WERI-Rb-1 (cell line): ENCODE results near the gene RPS6KA4.

Source experiments
- DNase-seq: peaks from one replicate; pipeline ENCODE4 v3.0.0-alpha.2; 2020
- H3K27ac ChIP-seq: fragments of 250-450 bp; sonication (Bioruptor Pico); 2 replicates; pipeline ENCODE4 v1.5.1; 2020; ENCODE audit warnings: mild to moderate bottlenecking, moderate library complexity
- H3K27me3 ChIP-seq: fragments of 250-450 bp; sonication (Bioruptor Pico); 2 replicates; pipeline ENCODE4 v1.5.1; 2021; ENCODE audit warnings: mild to moderate bottlenecking, low read depth, moderate library complexity; ENCODE audit not compliant: insufficient read depth, severe bottlenecking
- H3K36me3 ChIP-seq: fragments of 250-450 bp; sonication (Bioruptor Pico); 2 replicates; pipeline ENCODE4 v1.5.1; 2020; ENCODE audit warnings: mild to moderate bottlenecking, moderate library complexity
- H3K4me3 ChIP-seq: 2 replicates; pipeline ENCODE4 v1.5.1; 2011; ENCODE audit warnings: low read depth, mild to moderate bottlenecking, control low read depth, low read length
- H3K9me3 ChIP-seq: fragments of 250-450 bp; sonication (Bioruptor Pico); 2 replicates; pipeline ENCODE4 v1.5.1; 2021; ENCODE audit warnings: mild to moderate bottlenecking, moderate library complexity; ENCODE audit not compliant: severe bottlenecking
- TF ChIP-seq, protein P1 (sequence below): IDR thresholded peaks from 2 replicates; pipeline ENCODE4 v1.5.1; 2011; ENCODE audit warnings: low read depth, mild to moderate bottlenecking, control low read depth, inconsistent platforms, low read length

The RPS6KA4 gene

GRCh38 chr11:64371201-64371600, 12.2 kb downstream of the RPS6KA4 start:
- H3K4me3 ChIP-seq: no peak overlapping the region
- TF ChIP-seq, protein P1, sequence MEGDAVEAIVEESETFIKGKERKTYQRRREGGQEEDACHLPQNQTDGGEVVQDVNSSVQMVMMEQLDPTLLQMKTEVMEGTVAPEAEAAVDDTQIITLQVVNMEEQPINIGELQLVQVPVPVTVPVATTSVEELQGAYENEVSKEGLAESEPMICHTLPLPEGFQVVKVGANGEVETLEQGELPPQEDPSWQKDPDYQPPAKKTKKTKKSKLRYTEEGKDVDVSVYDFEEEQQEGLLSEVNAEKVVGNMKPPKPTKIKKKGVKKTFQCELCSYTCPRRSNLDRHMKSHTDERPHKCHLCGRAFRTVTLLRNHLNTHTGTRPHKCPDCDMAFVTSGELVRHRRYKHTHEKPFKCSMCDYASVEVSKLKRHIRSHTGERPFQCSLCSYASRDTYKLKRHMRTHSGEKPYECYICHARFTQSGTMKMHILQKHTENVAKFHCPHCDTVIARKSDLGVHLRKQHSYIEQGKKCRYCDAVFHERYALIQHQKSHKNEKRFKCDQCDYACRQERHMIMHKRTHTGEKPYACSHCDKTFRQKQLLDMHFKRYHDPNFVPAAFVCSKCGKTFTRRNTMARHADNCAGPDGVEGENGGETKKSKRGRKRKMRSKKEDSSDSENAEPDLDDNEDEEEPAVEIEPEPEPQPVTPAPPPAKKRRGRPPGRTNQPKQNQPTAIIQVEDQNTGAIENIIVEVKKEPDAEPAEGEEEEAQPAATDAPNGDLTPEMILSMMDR: no peak
- DNase-seq: no peak
- peaks cover 19% of the 10 kb centered on the region for H3K36me3 ChIP-seq
- no peaks in the 10 kb centered on the region for H3K9me3 ChIP-seq
- H3K27ac ChIP-seq: no peak overlapping the region
- H3K27me3 ChIP-seq: no peaks in the 10 kb centered on the region

DNA sequence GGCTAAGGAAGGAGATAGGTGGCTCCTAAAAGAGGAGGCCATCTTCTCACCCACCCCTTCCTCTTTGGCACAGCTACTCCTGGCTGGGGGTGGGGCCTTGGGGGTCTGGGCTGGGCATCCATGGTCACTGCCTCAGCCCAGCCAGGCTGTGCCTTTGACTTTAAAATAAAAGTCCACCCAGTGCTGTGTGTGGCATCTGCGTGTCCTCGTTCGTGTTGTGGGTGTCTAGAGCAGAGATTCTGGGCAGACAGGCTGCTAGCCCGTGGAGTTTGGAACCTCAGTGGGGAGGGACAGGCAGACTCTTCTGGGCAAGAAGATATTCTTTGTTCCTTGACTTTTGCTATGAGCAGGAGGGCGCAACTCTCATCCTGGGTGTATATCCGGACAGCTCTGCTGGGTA, 13.1 kb downstream of the RPS6KA4 start:
- Histone ChIP-seq H3K27ac (no peak overlapping the region), H3K36me3 (peaks cover 15% of the 10 kb centered on the region), H3K4me3 (no peak overlapping the region), H3K27me3 (no peaks in the 10 kb centered on the region), H3K9me3 (no peaks in the 10 kb centered on the region)
- DNase-seq: no peak
- TF ChIP-seq, protein P1: no peak

- Histone ChIP-seq H3K27ac (no peak overlapping the region), H3K27me3 (no peaks in the 10 kb centered on the region)
Observed at GRCh38 chr11:64372802-64373597, 14.0 kb downstream of the RPS6KA4 start.

GRCh38 chr11:64373598-64373974, 14.6 kb downstream of the RPS6KA4 start:
- no peaks in the 10 kb centered on the region for H3K9me3 ChIP-seq
- no peak overlapping the region for H3K27ac ChIP-seq
- H3K4me3 ChIP-seq: no peak overlapping the region
- H3K27me3 ChIP-seq: no peaks in the 10 kb centered on the region
- no peak for DNase-seq
- TF ChIP-seq, protein P1: no peak
- peaks cover 11% of the 10 kb centered on the region for H3K36me3 ChIP-seq

More at GRCh38 chr11:64372802-64373597, 14.0 kb downstream of the RPS6KA4 start:
- H3K4me3 ChIP-seq: no peak overlapping the region
- peaks cover 11% of the 10 kb centered on the region for H3K36me3 ChIP-seq
- TF ChIP-seq, protein P1: no peak
- no peaks in the 10 kb centered on the region for H3K9me3 ChIP-seq
- DNase-seq: no peak

GRCh38 chr11:64376071-64376470, 17.1 kb downstream of the RPS6KA4 start:
- no peak overlapping the region for H3K27ac ChIP-seq
- no peaks in the 10 kb centered on the region for H3K27me3 ChIP-seq
- H3K36me3 ChIP-seq: no peaks in the 10 kb centered on the region
- peaks cover 2% of the 10 kb centered on the region for H3K9me3 ChIP-seq
- no peak for DNase-seq
- no peak overlapping the region for H3K4me3 ChIP-seq
- TF ChIP-seq, protein P1: no peak
